Gastrocnemius medialis (tissue), 4 donors: ENCODE measurements around the gene WWOX.

Experiments used
- CTCF ChIP-seq, 5 experiments: fragments of 450-650 bp in 3 of 5; fragments of 200-600 bp in 2 of 5; sonication (generic) in 2 of 5; IDR thresholded peaks in 4 of 5; conservative IDR thresholded peaks in 1 of 5; 1 replicate in 4 of 5; 2 replicates in 1 of 5; pipeline ENCODE4 v1.5.1; 2016 to 2019; ENCODE audit warnings: antibody characterized with exemption in 5 of 5, mild to moderate bottlenecking in 3 of 5, moderate library complexity in 3 of 5
- POLR2A ChIP-seq, 2 donors: fragments of 450-650 bp; IDR thresholded peaks; one replicate each; pipeline ENCODE4 v1.6.1; 2017; ENCODE audit warnings: antibody characterized with exemption in 2 of 2, mild to moderate bottlenecking in 2 of 2, moderate library complexity in 2 of 2

DNA sequence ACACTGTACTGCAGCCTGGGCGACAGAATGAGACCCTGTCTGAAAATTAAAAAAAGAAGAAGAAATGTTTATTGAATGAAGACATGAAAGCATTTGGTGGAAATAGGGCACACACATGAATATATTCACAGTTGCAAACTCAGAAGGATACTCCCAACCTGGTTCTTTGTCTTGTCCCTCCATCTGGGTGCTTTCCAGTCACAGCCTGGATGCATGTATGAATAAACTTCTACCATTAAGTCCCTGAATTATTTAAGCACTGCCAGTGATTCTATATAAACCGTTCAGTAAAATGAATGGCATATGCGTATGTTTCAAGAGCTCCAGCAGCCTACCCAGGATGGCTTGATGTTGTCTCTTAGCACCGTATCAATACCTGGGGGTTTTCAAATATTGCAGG lies 591.1 kb downstream of the WWOX start:
- no peak for TF ChIP-seq CTCF (IDR thresholded peaks at IDR 0.05 in 4 of 5, conservative IDR thresholded peaks at IDR 0.05 in 1 of 5)
- TF ChIP-seq POLR2A (IDR thresholded peaks at IDR 0.05) = no peak
